RWPE2 (cell line): ENCODE results near the gene CDON.

Source experiments
- ATAC-seq: fragments of 200-7000 bp; cut with Tn5 transposase; 3 replicates; pipeline ENCODE4 v1.9.1; 2021; ENCODE audit warnings: low read depth
- DNase-seq: peaks from one replicate; pipeline ENCODE4 v3.0.0-alpha.2; 2020; ENCODE audit warnings: low spot score
- H3K27ac ChIP-seq: fragments of 450-650 bp; 2 replicates; pipeline ENCODE4 v1.5.1; 2017; ENCODE audit warnings: mild to moderate bottlenecking; ENCODE audit not compliant: poor library complexity, severe bottlenecking
- H3K27me3 ChIP-seq: fragments of 250-450 bp; sonication (Bioruptor Pico); 2 replicates; pipeline ENCODE4 v1.5.1; 2021; ENCODE audit warnings: mild to moderate bottlenecking, moderate library complexity; ENCODE audit not compliant: insufficient read depth, poor library complexity, severe bottlenecking
- H3K36me3 ChIP-seq: fragments of 250-450 bp; sonication (Bioruptor Pico); 2 replicates; pipeline ENCODE4 v1.5.1; 2020; ENCODE audit warnings: low read depth, mild to moderate bottlenecking, moderate library complexity
- H3K4me1 ChIP-seq: fragments of 250-450 bp; sonication (Bioruptor Pico); 2 replicates; pipeline ENCODE4 v1.5.1; 2021; ENCODE audit warnings: mild to moderate bottlenecking, moderate library complexity; ENCODE audit not compliant: insufficient read depth, poor library complexity, severe bottlenecking
- H3K4me3 ChIP-seq: fragments of 250-450 bp; sonication (Bioruptor Pico); 2 replicates; pipeline ENCODE4 v1.5.1; 2021; ENCODE audit warnings: mild to moderate bottlenecking, moderate library complexity; ENCODE audit not compliant: severe bottlenecking
- H3K9me3 ChIP-seq: fragments of 250-450 bp; sonication (Bioruptor Pico); 2 replicates; pipeline ENCODE4 v1.5.1; 2021; ENCODE audit warnings: mild to moderate bottlenecking, moderate library complexity; ENCODE audit not compliant: severe bottlenecking
- CTCF ChIP-seq: fragments of 450-650 bp; IDR thresholded peaks from one replicate; pipeline ENCODE4 v1.5.1; 2017; ENCODE audit warnings: mild to moderate bottlenecking, moderate library complexity; ENCODE audit not compliant: poor library complexity, severe bottlenecking

Gene CDON

GRCh38 chr11:126079621-126080124 lies 17.0 kb upstream of the CDON start:
- ATAC-seq = peak; percentile 51
- H3K4me1 ChIP-seq = no peaks in the 10 kb centered on the region
- no peak overlapping the region for H3K27ac ChIP-seq

GRCh38 chr11:126076641-126077040 lies 14.0 kb upstream of the CDON start:
- DNase-seq = no peak

More at GRCh38 chr11:126079621-126080124, 17.0 kb upstream of the CDON start:
- TF ChIP-seq CTCF = no peak
- Histone ChIP-seq H3K36me3 (no peaks in the 10 kb centered on the region), H3K4me3 (no peak overlapping the region), H3K27me3 (no peaks in the 10 kb centered on the region), H3K9me3 (no peaks in the 10 kb centered on the region)
- no peak for DNase-seq

GRCh38 chr11:126072801-126073594 lies 10.3 kb upstream of the CDON start:
- peaks cover 22% of the 10 kb centered on the region for H3K4me1 ChIP-seq
- DNase-seq (no peak), ATAC-seq (peak; percentile 75)
- no peak for TF ChIP-seq CTCF
- peak overlapping the region; percentile 89 for H3K27ac ChIP-seq
- H3K27me3 ChIP-seq = no peaks in the 10 kb centered on the region
- H3K4me3 ChIP-seq = no peak overlapping the region
- H3K9me3 ChIP-seq = no peaks in the 10 kb centered on the region
- H3K36me3 ChIP-seq = no peaks in the 10 kb centered on the region

More at GRCh38 chr11:126076641-126077040, 14.0 kb upstream of the CDON start:
- no peak overlapping the region for H3K4me3 ChIP-seq
- H3K9me3 ChIP-seq = no peaks in the 10 kb centered on the region
- ATAC-seq = no peak
- TF ChIP-seq CTCF = no peak
- H3K36me3 ChIP-seq = no peaks in the 10 kb centered on the region
- H3K27me3 ChIP-seq = no peaks in the 10 kb centered on the region
- H3K4me1 ChIP-seq = peaks cover 18% of the 10 kb centered on the region
- H3K27ac ChIP-seq = no peak overlapping the region

GRCh38 chr11:126072141-126072741 lies 9.6 kb upstream of the CDON start:
- Histone ChIP-seq H3K27ac (peak overlapping the region; percentile 89), H3K27me3 (no peaks in the 10 kb centered on the region), H3K9me3 (no peaks in the 10 kb centered on the region), H3K4me3 (no peak overlapping the region), H3K36me3 (no peaks in the 10 kb centered on the region), H3K4me1 (peaks cover 22% of the 10 kb centered on the region)
- TF ChIP-seq CTCF = no peak
- ATAC-seq (peak; percentile 74), DNase-seq (no peak)
